Measurements from ENCODE around the gene SH3PXD2A.
"Not testable (repeated sequence)": the region's sequence is repeated elsewhere in the genome, so short reads cannot be mapped to it uniquely, and the experiment has no call there.

The SH3PXD2A gene

DNA sequence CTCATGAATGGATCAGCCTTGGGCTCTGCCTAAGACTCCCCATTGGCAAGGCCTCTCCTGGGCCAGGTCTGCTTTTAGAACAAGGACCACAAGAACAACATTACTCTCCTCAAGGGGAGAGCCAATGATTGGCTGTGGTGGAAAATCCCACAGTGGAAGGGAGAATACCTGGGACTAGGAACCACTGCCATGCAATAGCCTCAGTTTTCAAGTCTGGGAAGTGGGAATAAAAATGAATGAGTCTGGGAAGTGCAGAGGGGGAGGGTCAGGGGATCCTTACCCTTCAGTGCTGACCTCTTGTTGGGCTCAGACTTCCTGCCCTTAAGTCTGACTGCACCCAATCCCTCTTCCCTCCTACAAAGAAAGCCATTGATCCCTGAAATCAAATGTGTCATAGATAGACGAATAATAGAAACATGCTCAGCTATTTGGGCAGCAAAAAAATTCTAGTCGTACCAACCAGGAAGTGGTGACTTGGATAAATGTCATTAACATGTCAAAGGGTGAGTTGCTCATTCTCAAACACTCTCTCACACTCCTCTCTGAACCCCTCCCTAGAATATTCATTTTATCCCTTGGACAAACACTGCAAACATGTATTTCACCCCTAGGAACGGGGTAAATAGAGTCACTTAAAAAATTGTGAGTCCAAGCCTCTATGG lies 123.6 kb downstream of the SH3PXD2A start:
- H3K27ac ChIP-seq (ENCODE audit: low read depth, low read length) = no peak overlapping the region

DNA sequence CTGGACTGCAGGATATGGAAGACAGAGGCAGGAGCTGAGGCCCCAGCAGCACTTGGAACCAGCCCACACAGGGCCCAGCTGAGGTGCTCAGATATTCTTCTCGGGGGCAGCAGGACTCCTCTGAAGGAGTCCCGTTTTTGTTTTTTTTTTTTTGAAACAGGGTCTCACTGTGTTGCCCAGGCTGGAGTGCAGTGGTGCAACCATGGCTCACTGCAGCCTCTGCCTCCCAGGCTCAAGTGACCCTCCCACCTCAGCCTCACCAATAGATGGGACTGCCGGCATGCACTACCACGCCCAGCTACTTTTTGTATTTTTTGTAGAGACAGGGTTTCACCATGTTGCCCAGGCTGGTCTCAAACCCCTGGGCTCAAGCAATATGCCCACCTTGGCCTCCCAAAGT lies 124.3 kb downstream of the SH3PXD2A start:
- not testable (repeated sequence) for H3K36me3 ChIP-seq (ENCODE audit: control insufficient read depth, insufficient read depth, low read length); H3K23ac ChIP-seq (ENCODE audit: low read length); H2BK15ac ChIP-seq (replicated peaks; ENCODE audit: low read depth); H4K5ac ChIP-seq (ENCODE audit: low read length); DNase-seq; H2BK5ac ChIP-seq (ENCODE audit: low read length); H3K56ac ChIP-seq (ENCODE audit: low read length); H3K79me1 ChIP-seq (ENCODE audit: low read length); H2AK5ac ChIP-seq (ENCODE audit: low read length); H3K79me2 ChIP-seq (ENCODE audit: control insufficient read depth, insufficient read depth, low read length); H3K27me3 ChIP-seq (ENCODE audit: insufficient read depth, low read length, poor library complexity); H3K4me3 ChIP-seq (ENCODE audit: low read length); H3K9ac ChIP-seq (ENCODE audit: low read length); H3K27ac ChIP-seq (ENCODE audit: low read depth, low read length); H3K4me1 ChIP-seq (ENCODE audit: control insufficient read depth, low read depth, low read length); H3K4ac ChIP-seq (ENCODE audit: low read depth, low read length); H2BK120ac ChIP-seq (ENCODE audit: low read depth, low read length); H3K18ac ChIP-seq (ENCODE audit: low read length); H3K4me2 ChIP-seq (ENCODE audit: low read length); H4K8ac ChIP-seq (ENCODE audit: low read depth, low read length)
- WGBS (ENCODE audit: extremely low coverage, insufficient coverage, low lambda C conversion rate) = no CpG with 5 or more reads among the region's 4 CpGs

More for the DNA sequence above, 123.6 kb downstream of the SH3PXD2A start:
- no peaks in the 10 kb centered on the region for H3K79me2 ChIP-seq (ENCODE audit: control insufficient read depth, insufficient read depth, low read length)
- no peak overlapping the region for H4K8ac ChIP-seq (ENCODE audit: low read depth, low read length)
- no peak overlapping the region for H3K18ac ChIP-seq (ENCODE audit: low read length)
- WGBS (ENCODE audit: extremely low coverage, insufficient coverage, low lambda C conversion rate) = no CpG with 5 or more reads among the region's 3 CpGs
- peaks cover 9% of the 10 kb centered on the region for H3K4me1 ChIP-seq (ENCODE audit: control insufficient read depth, low read depth, low read length)
- no peak overlapping the region for H3K4ac ChIP-seq (ENCODE audit: low read depth, low read length)
- H3K27me3 ChIP-seq (ENCODE audit: insufficient read depth, low read length, poor library complexity) = no peaks in the 10 kb centered on the region
- no peak overlapping the region for H2BK120ac ChIP-seq (ENCODE audit: low read depth, low read length)
- DNase-seq = no peak
- no peak overlapping the region for H3K4me3 ChIP-seq (ENCODE audit: low read length)
- no peak overlapping the region for H2BK15ac ChIP-seq (replicated peaks; ENCODE audit: low read depth)
- H2AK5ac ChIP-seq (ENCODE audit: low read length) = no peak overlapping the region
- H4K5ac ChIP-seq (ENCODE audit: low read length) = no peak overlapping the region
- H2BK5ac ChIP-seq (ENCODE audit: low read length) = no peak overlapping the region
- no peak overlapping the region for H3K4me2 ChIP-seq (ENCODE audit: low read length)
- H3K23ac ChIP-seq (ENCODE audit: low read length) = no peak overlapping the region
- H3K9ac ChIP-seq (ENCODE audit: low read length) = no peak overlapping the region
- no peaks in the 10 kb centered on the region for H3K36me3 ChIP-seq (ENCODE audit: control insufficient read depth, insufficient read depth, low read length)
- no peaks in the 10 kb centered on the region for H3K79me1 ChIP-seq (ENCODE audit: low read length)
- no peak overlapping the region for H3K56ac ChIP-seq (ENCODE audit: low read length)

DNA sequence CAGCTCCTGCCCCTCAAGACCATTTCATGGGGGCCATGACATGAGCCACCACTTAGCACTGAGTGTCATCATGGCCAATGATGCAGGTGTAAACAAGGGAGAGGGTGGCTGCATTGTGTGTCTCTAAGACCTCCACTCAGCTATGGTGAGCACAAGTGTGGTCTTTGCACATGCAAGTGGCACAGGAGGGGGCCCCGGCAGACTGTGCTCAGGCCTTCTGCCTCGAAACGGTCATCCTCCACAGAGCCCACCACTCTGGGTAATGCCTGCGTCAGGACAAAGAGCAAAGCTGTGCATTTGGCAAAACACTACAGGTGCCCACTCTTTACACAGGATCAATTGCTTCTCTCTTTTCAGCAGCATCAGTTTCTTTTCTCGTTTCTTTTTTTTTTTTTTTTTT lies 125.5 kb downstream of the SH3PXD2A start:
- DNase-seq = no peak
- no peak overlapping the region for H3K4me3 ChIP-seq (ENCODE audit: low read length)
- H3K4me1 ChIP-seq (ENCODE audit: control insufficient read depth, low read depth, low read length) = peaks cover 9% of the 10 kb centered on the region
- H3K56ac ChIP-seq (ENCODE audit: low read length) = no peak overlapping the region
- no peaks in the 10 kb centered on the region for H3K79me1 ChIP-seq (ENCODE audit: low read length)
- H3K23ac ChIP-seq (ENCODE audit: low read length) = no peak overlapping the region
- H4K5ac ChIP-seq (ENCODE audit: low read length) = no peak overlapping the region
- no peak overlapping the region for H4K8ac ChIP-seq (ENCODE audit: low read depth, low read length)
- no peak overlapping the region for H3K27ac ChIP-seq (ENCODE audit: low read depth, low read length)
- H3K9ac ChIP-seq (ENCODE audit: low read length) = no peak overlapping the region
- H3K4ac ChIP-seq (ENCODE audit: low read depth, low read length) = no peak overlapping the region
- no peak overlapping the region for H2BK120ac ChIP-seq (ENCODE audit: low read depth, low read length)
- no peaks in the 10 kb centered on the region for H3K79me2 ChIP-seq (ENCODE audit: control insufficient read depth, insufficient read depth, low read length)
- no peaks in the 10 kb centered on the region for H3K36me3 ChIP-seq (ENCODE audit: control insufficient read depth, insufficient read depth, low read length)
- H3K27me3 ChIP-seq (ENCODE audit: insufficient read depth, low read length, poor library complexity) = no peaks in the 10 kb centered on the region
- WGBS (ENCODE audit: extremely low coverage, insufficient coverage, low lambda C conversion rate) = no CpG with 5 or more reads among the region's 5 CpGs
- H3K4me2 ChIP-seq (ENCODE audit: low read length) = no peak overlapping the region
- H2AK5ac ChIP-seq (ENCODE audit: low read length) = no peak overlapping the region
- no peak overlapping the region for H2BK15ac ChIP-seq (replicated peaks; ENCODE audit: low read depth)
- H2BK5ac ChIP-seq (ENCODE audit: low read length) = no peak overlapping the region
- H3K18ac ChIP-seq (ENCODE audit: low read length) = no peak overlapping the region

DNA sequence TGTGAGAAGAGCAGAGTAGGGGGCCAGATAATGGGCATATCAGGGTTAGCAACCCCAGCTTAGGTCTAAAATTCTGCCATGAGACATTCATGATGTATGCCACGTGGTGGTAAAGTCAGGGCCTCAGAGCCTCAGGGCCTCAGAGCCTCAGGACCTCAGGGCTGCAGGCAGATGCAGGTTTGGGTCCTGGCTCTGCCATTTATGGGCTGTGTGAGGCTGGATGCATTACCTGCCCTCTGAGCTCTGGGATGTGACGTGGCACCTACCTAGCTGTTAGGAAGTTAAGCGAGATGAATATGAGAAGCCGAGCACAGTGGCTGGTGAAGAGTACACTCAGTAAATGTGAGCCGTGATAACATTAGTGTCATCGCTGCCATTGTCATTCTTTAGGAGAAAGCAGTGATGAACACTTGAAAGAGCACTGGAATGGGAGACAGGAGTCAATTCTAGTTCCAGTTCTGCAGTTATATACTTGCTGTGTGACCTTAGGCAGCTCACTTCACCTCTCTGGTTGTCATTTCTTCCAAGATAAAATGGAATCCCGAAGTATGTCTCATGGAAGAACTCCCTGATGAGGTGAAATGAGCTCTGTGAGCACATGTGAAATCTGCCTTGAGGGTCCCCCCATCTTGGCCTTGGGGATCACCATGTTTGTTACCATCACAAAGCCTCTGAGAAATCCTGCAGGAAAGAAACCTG lies 127.2 kb downstream of the SH3PXD2A start:
- no peak overlapping the region for H2BK15ac ChIP-seq (replicated peaks; ENCODE audit: low read depth)
- no peak overlapping the region for H3K56ac ChIP-seq (ENCODE audit: low read length)
- H3K79me2 ChIP-seq (ENCODE audit: control insufficient read depth, insufficient read depth, low read length) = no peaks in the 10 kb centered on the region
- H3K18ac ChIP-seq (ENCODE audit: low read length) = no peak overlapping the region
- no peaks in the 10 kb centered on the region for H3K79me1 ChIP-seq (ENCODE audit: low read length)
- WGBS (ENCODE audit: extremely low coverage, insufficient coverage, low lambda C conversion rate) = no CpG with 5 or more reads among the region's 7 CpGs
- peaks cover 9% of the 10 kb centered on the region for H3K4me1 ChIP-seq (ENCODE audit: control insufficient read depth, low read depth, low read length)
- H4K5ac ChIP-seq (ENCODE audit: low read length) = no peak overlapping the region
- H3K36me3 ChIP-seq (ENCODE audit: control insufficient read depth, insufficient read depth, low read length) = no peaks in the 10 kb centered on the region
- no peak overlapping the region for H3K23ac ChIP-seq (ENCODE audit: low read length)
- no peak overlapping the region for H2AK5ac ChIP-seq (ENCODE audit: low read length)
- no peak for DNase-seq
- H3K9ac ChIP-seq (ENCODE audit: low read length) = no peak overlapping the region
- no peaks in the 10 kb centered on the region for H3K27me3 ChIP-seq (ENCODE audit: insufficient read depth, low read length, poor library complexity)
- H2BK120ac ChIP-seq (ENCODE audit: low read depth, low read length) = no peak overlapping the region
- no peak overlapping the region for H3K4me2 ChIP-seq (ENCODE audit: low read length)
- no peak overlapping the region for H2BK5ac ChIP-seq (ENCODE audit: low read length)
- H4K8ac ChIP-seq (ENCODE audit: low read depth, low read length) = no peak overlapping the region
- H3K27ac ChIP-seq (ENCODE audit: low read depth, low read length) = no peak overlapping the region
- no peak overlapping the region for H3K4me3 ChIP-seq (ENCODE audit: low read length)
- H3K4ac ChIP-seq (ENCODE audit: low read depth, low read length) = no peak overlapping the region

DNA sequence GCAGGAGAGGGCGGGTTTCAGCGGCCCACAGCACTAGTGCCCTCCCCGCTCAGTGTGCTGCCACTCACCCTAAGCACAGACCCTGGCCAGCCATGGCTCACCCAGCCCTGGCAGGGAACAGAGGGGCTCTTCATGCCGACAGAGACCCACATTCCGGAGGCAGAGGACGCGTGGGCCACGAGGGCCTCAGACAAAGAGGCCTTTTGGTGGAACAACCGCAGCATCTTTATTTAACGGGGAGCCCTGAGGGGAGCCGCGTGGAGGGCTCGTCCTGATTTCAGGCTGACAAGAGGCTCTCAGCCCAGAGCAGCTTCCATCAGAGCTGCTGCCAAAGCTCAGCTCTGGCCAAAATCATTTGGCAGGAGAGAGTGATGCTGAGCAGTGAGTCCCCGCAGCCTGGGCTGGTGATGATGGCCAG lies 127.8 kb downstream of the SH3PXD2A start:
- Histone ChIP-seq H3K4me3 (ENCODE audit: low read length) (no peak overlapping the region), H3K4me2 (ENCODE audit: low read length) (no peak overlapping the region), H3K27me3 (ENCODE audit: insufficient read depth, low read length, poor library complexity) (no peaks in the 10 kb centered on the region), H4K5ac (ENCODE audit: low read length) (no peak overlapping the region), H2BK120ac (ENCODE audit: low read depth, low read length) (no peak overlapping the region), H3K4ac (ENCODE audit: low read depth, low read length) (no peak overlapping the region), H3K18ac (ENCODE audit: low read length) (no peak overlapping the region), H2BK5ac (ENCODE audit: low read length) (no peak overlapping the region), H4K8ac (ENCODE audit: low read depth, low read length) (no peak overlapping the region), H3K79me2 (ENCODE audit: control insufficient read depth, insufficient read depth, low read length) (no peaks in the 10 kb centered on the region), H3K23ac (ENCODE audit: low read length) (no peak overlapping the region), H2BK15ac (replicated peaks; ENCODE audit: low read depth) (no peak overlapping the region), H2AK5ac (ENCODE audit: low read length) (no peak overlapping the region), H3K56ac (ENCODE audit: low read length) (no peak overlapping the region), H3K9ac (ENCODE audit: low read length) (no peak overlapping the region), H3K36me3 (ENCODE audit: control insufficient read depth, insufficient read depth, low read length) (no peaks in the 10 kb centered on the region), H3K4me1 (ENCODE audit: control insufficient read depth, low read depth, low read length) (peaks cover 3% of the 10 kb centered on the region), H3K79me1 (ENCODE audit: low read length) (no peaks in the 10 kb centered on the region), H3K27ac (ENCODE audit: low read depth, low read length) (no peak overlapping the region)
- no CpG with 5 or more reads among the region's 14 CpGs for WGBS (ENCODE audit: extremely low coverage, insufficient coverage, low lambda C conversion rate)
- no peak for DNase-seq
